HCT116 (cell line): ENCODE data around the gene REG1B. TPM values are rescaled to one million over a fixed set of nuclear protein-coding genes. Genes with fewer than 3 reads are reported as not detected.

Experiments used
- ATAC-seq: fragments of 200-7000 bp; cut with Tn5 transposase; 2 replicates; pipeline ENCODE4 v1.9.1; 2020; ENCODE audit warnings: mild to moderate bottlenecking, moderate library complexity
- BruUV-seq: library from RNA; stranded (reverse); fragments of 400-500 nt; replicated peaks from 2 replicates; lab custom pipeline; 2021; lab: Mats Ljungman, UMichigan
- CTCF ChIA-PET: fragments of 300-600 bp; sonication (Branson Sonifier 250); formaldehyde crosslinking; loops from one replicate; lab custom pipeline; 2021; ENCODE audit warnings: antibody characterized with exemption; lab: Charles Lee
- POLR2A ChIA-PET: fragments of 300-600, 350-600 bp; sonication (Branson Sonifier 250); formaldehyde crosslinking; loops from one replicate; lab custom pipeline; 2021; ENCODE audit warnings: antibody characterized with exemption; lab: Charles Lee
- RAD21 ChIA-PET, 2 experiments: fragments of 300-600 bp; sonication (Branson Sonifier 250); formaldehyde crosslinking; loops; one replicate each; lab custom pipeline; 2023; ENCODE audit warnings: low total read pairs in 2 of 2; ENCODE audit not compliant: uncharacterized antibody in 2 of 2, unreplicated experiment in 2 of 2, low non-redundant PET in 1 of 2; lab: Charles Lee
- DNase-seq: peaks from one replicate; pipeline ENCODE4 v3.0.0-alpha.2; 2010; ENCODE audit warnings: low read depth, low spot score
- H2AFZ ChIP-seq: fragments of 200-600 bp; shearing (Covaris generic), sonication (generic); 2 replicates; pipeline ENCODE4 v1.6.1; 2017; ENCODE audit warnings: low read depth, mixed run types, mixed read lengths, antibody characterized with exemption, low read length; ENCODE audit not compliant: poor library complexity, severe bottlenecking
- H3K27ac ChIP-seq: 2 replicates; pipeline ENCODE4 v1.5.1; 2012; ENCODE audit warnings: low read depth, low read length
- H3K27me3 ChIP-seq: fragments of 200-600 bp; sonication (generic); 2 replicates; pipeline ENCODE4 v1.6.1; 2016; ENCODE audit warnings: mixed run types, low read length, mixed read lengths; ENCODE audit not compliant: insufficient read depth
- H3K36me3 ChIP-seq, 2 experiments: fragments of 200-500 bp in 1 of 2; fragments of 200-600 bp in 1 of 2; sonication (Bioruptor generic) in 1 of 2; sonication (generic) in 1 of 2; 2 replicates each; pipeline versions ENCODE4 v1.5.1 to v1.6.1; 2014 to 2016; ENCODE audit warnings: low read length in 2 of 2, inconsistent platforms in 1 of 2, mixed read lengths in 1 of 2, mixed run types in 1 of 2; ENCODE audit not compliant: insufficient read depth in 2 of 2, control insufficient read depth in 1 of 2
- H3K4me1 ChIP-seq, 2 experiments: fragments of 200-600 bp in 1 of 2; sonication (generic) in 1 of 2; 2 replicates each; pipeline versions ENCODE4 v1.5.1 to v1.6.1; 2012 to 2017; ENCODE audit warnings: low read length in 2 of 2, inconsistent platforms in 1 of 2, mild to moderate bottlenecking in 1 of 2, mixed read lengths in 1 of 2, mixed run types in 1 of 2, moderate library complexity in 1 of 2; ENCODE audit not compliant: insufficient read depth in 2 of 2, control insufficient read depth in 1 of 2
- H3K4me2 ChIP-seq: fragments of 200-600 bp; sonication (generic); 2 replicates; pipeline ENCODE4 v1.6.1; 2017; ENCODE audit warnings: mixed run types, low read length, mixed read lengths
- H3K4me3 ChIP-seq, 2 experiments: fragments of 200-600 bp in 1 of 2; sonication (generic) in 1 of 2; replicated peaks in 1 of 2; 2 replicates each; pipeline ENCODE4 v1.5.1; 2011 to 2016; ENCODE audit warnings: low read length in 2 of 2, control low read depth in 1 of 2, low read depth in 1 of 2, mild to moderate bottlenecking in 1 of 2, mixed read lengths in 1 of 2, mixed run types in 1 of 2
- H3K79me2 ChIP-seq: fragments of 200-600 bp; sonication (generic); 2 replicates; pipeline ENCODE4 v1.6.1; 2017; ENCODE audit warnings: mild to moderate bottlenecking, mixed run types, low read length, moderate library complexity, mixed read lengths; ENCODE audit not compliant: insufficient read depth
- H3K9ac ChIP-seq: fragments of 200-600 bp; sonication (generic); 2 replicates; pipeline ENCODE4 v1.6.1; 2016; ENCODE audit warnings: low read length, mixed read lengths
- H3K9me2 ChIP-seq: fragments of 200-600 bp; sonication (generic), shearing (Covaris generic); 2 replicates; pipeline ENCODE4 v1.6.1; 2017; ENCODE audit warnings: mixed run types, mild to moderate bottlenecking, moderate library complexity; ENCODE audit not compliant: insufficient read depth
- H3K9me3 ChIP-seq, 2 experiments: fragments of 200-500 bp in 1 of 2; fragments of 200-600 bp in 1 of 2; sonication (Bioruptor generic) in 1 of 2; sonication (generic) in 1 of 2; 2 replicates each; pipeline ENCODE4 v1.6.1; 2014 to 2017; ENCODE audit warnings: low read length in 2 of 2, mixed read lengths in 2 of 2, inconsistent platforms in 1 of 2, low read depth in 1 of 2, mild to moderate bottlenecking in 1 of 2, mixed run types in 1 of 2, moderate library complexity in 1 of 2; ENCODE audit not compliant: control insufficient read depth in 1 of 2, insufficient read depth in 1 of 2
- H4K20me1 ChIP-seq: fragments of 200-600 bp; sonication (generic), shearing (Covaris generic); 2 replicates; pipeline ENCODE4 v1.6.1; 2017; ENCODE audit warnings: mixed run types, mild to moderate bottlenecking, moderate library complexity; ENCODE audit not compliant: insufficient read depth
- CEBPB ChIP-seq: IDR thresholded peaks from 2 replicates; pipeline ENCODE4 v1.6.1; 2012; ENCODE audit warnings: low read depth
- EZH2 ChIP-seq: fragments of 200-600 bp; sonication (generic); IDR thresholded peaks from 2 replicates; pipeline ENCODE4 v1.6.1; 2017; ENCODE audit warnings: antibody characterized with exemption, mixed run types
- EZH2phosphoT487 ChIP-seq: fragments of 200-600 bp; IDR thresholded peaks from 2 replicates; pipeline ENCODE4 v1.6.1; 2018; ENCODE audit warnings: antibody characterized with exemption, borderline replicate concordance
- FOSL1 ChIP-seq: IDR thresholded peaks from 2 replicates; pipeline ENCODE4 v1.6.1; 2012; ENCODE audit warnings: low read depth
- JUND ChIP-seq: IDR thresholded peaks from 2 replicates; pipeline ENCODE4 v1.6.1; 2012
- SIN3A ChIP-seq: IDR thresholded peaks from 2 replicates; pipeline ENCODE4 v1.6.1; 2012; ENCODE audit warnings: low read depth
- SP1 ChIP-seq: IDR thresholded peaks from 2 replicates; pipeline ENCODE4 v1.6.1; 2012; ENCODE audit warnings: low read depth
- SRF ChIP-seq: IDR thresholded peaks from 2 replicates; pipeline ENCODE4 v1.6.1; 2012; ENCODE audit warnings: low read depth
- YY1 ChIP-seq: IDR thresholded peaks from 2 replicates; pipeline ENCODE4 v1.6.1; 2011; ENCODE audit warnings: low read length, low read depth, moderate library complexity, mild to moderate bottlenecking; ENCODE audit not compliant: insufficient replicate concordance; ENCODE audit errors: extremely low read depth
- ZFX ChIP-seq: fragments of 450-650 bp; IDR thresholded peaks from 2 replicates; pipeline ENCODE4 v1.6.1; 2017
- ZNF274 ChIP-seq: fragments of 200-500 bp; sonication (Bioruptor generic); IDR thresholded peaks from 2 replicates; pipeline ENCODE4 v1.6.1; 2014; ENCODE audit warnings: mild to moderate bottlenecking, low read depth, low read length, inconsistent platforms
- intact Hi-C: fragments of 100-400 bp; cut with micrococcal nuclease; formaldehyde crosslinking; loops from 2 replicates; pipeline ENCODE4 v1.10.0; 2022
- total RNA-seq: library from RNA; stranded (reverse); gene quantifications from one replicate; pipeline ENCODE4 v1.2.1, GENCODE V29; 2021; ENCODE audit not compliant: unreplicated experiment
- TF ChIP-seq, protein P1 (sequence below): IDR thresholded peaks from 2 replicates; pipeline ENCODE4 v1.6.1; 2012
- TF ChIP-seq, protein P2 (sequence below): IDR thresholded peaks from 2 replicates; pipeline ENCODE4 v1.6.1; 2012; ENCODE audit warnings: low read depth

The REG1B gene
- total RNA-seq, 1 experiment from 2014 or later, result 4.2 TPM

DNA sequence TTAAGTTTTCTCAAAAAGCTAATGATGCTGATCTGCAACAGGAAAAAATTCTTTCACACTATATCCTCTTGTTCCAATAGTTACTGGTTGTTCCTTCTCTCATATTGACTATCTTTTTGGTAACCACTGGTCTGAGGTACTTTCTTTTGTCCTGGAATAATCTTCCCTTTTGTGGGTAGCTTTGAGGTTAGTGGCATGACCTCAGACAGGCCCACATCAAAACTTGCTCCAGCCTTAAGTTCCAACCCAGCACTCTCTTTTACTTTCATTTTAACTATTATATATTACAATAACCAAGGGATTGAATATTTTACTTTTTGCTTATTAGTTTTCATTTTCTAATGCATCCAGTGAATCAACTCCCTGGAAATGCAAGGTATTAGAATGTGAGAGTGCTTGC, 42.0 kb upstream of the REG1B start:
- Histone ChIP-seq H3K4me2 (no peak overlapping the region), H4K20me1 (no peaks in the 10 kb centered on the region), H3K27me3 (no peaks in the 10 kb centered on the region), H3K9me2 (no peaks in the 10 kb centered on the region)
- TF ChIP-seq JUND (no peak), EZH2phosphoT487 (no peak), EZH2 (no peak), SIN3A (no peak), ZFX (no peak), YY1 (no peak), FOSL1 (no peak), SP1 (no peak), ZNF274 (no peak), SRF (no peak), CEBPB (no peak)
- TF ChIP-seq, protein P1, sequence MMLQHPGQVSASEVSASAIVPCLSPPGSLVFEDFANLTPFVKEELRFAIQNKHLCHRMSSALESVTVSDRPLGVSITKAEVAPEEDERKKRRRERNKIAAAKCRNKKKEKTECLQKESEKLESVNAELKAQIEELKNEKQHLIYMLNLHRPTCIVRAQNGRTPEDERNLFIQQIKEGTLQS, result no peak
- TF ChIP-seq, protein P2, sequence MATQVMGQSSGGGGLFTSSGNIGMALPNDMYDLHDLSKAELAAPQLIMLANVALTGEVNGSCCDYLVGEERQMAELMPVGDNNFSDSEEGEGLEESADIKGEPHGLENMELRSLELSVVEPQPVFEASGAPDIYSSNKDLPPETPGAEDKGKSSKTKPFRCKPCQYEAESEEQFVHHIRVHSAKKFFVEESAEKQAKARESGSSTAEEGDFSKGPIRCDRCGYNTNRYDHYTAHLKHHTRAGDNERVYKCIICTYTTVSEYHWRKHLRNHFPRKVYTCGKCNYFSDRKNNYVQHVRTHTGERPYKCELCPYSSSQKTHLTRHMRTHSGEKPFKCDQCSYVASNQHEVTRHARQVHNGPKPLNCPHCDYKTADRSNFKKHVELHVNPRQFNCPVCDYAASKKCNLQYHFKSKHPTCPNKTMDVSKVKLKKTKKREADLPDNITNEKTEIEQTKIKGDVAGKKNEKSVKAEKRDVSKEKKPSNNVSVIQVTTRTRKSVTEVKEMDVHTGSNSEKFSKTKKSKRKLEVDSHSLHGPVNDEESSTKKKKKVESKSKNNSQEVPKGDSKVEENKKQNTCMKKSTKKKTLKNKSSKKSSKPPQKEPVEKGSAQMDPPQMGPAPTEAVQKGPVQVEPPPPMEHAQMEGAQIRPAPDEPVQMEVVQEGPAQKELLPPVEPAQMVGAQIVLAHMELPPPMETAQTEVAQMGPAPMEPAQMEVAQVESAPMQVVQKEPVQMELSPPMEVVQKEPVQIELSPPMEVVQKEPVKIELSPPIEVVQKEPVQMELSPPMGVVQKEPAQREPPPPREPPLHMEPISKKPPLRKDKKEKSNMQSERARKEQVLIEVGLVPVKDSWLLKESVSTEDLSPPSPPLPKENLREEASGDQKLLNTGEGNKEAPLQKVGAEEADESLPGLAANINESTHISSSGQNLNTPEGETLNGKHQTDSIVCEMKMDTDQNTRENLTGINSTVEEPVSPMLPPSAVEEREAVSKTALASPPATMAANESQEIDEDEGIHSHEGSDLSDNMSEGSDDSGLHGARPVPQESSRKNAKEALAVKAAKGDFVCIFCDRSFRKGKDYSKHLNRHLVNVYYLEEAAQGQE, result no peak
- TF ChIP-seq, all 23 proteins: peak for 0
- ChIA-PET RAD21 (no interaction called here), POLR2A (no interaction called here), CTCF (no interaction called here)
- no peak overlapping the region for H3K4me3 ChIP-seq
- ATAC-seq, result no peak
- no peak overlapping the region for H2AFZ ChIP-seq
- no TSS peak for BruUV-seq
- peaks cover 0 to 30% of the 10 kb centered on the region in 2 experiments; a peak in 2 of 4 replicates for H3K9me3 ChIP-seq
- intact Hi-C loops, result no loop called here
- H3K27ac ChIP-seq, result no peak overlapping the region
- H3K36me3 ChIP-seq, result no peaks in the 10 kb centered on the region
- no peaks in the 10 kb centered on the region for H3K79me2 ChIP-seq
- no peaks in the 10 kb centered on the region for H3K4me1 ChIP-seq
- H3K9ac ChIP-seq, result no peak overlapping the region
- no peak for DNase-seq
